Measurements from ENCODE around the gene MSX1.

DNA sequence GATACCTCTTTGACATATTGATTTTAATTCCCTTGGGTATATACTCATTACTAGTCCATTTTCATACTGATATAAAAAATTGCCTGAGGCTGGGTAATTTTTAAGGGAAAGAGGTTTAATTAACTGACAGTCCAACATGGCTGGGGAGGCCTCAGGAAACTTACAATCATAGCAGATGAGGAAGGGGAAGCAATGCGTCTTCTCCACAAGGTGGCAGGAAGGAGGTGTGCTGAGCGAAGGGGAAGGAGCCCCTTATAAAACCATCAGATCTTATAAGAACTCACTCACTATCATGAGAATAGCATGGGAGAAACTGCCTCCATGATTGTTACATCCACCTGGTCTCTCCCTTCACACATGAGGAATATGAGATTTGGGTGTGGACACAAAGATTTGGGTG is 42.4 kb downstream of the MSX1 start:
- TF ChIP-seq, protein P1, sequence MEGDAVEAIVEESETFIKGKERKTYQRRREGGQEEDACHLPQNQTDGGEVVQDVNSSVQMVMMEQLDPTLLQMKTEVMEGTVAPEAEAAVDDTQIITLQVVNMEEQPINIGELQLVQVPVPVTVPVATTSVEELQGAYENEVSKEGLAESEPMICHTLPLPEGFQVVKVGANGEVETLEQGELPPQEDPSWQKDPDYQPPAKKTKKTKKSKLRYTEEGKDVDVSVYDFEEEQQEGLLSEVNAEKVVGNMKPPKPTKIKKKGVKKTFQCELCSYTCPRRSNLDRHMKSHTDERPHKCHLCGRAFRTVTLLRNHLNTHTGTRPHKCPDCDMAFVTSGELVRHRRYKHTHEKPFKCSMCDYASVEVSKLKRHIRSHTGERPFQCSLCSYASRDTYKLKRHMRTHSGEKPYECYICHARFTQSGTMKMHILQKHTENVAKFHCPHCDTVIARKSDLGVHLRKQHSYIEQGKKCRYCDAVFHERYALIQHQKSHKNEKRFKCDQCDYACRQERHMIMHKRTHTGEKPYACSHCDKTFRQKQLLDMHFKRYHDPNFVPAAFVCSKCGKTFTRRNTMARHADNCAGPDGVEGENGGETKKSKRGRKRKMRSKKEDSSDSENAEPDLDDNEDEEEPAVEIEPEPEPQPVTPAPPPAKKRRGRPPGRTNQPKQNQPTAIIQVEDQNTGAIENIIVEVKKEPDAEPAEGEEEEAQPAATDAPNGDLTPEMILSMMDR (IDR thresholded peaks at IDR 0.05): no peak
- TF ChIP-seq POLR2A (IDR thresholded peaks at IDR 0.05): no peak
